Keratinocyte (primary cell): ENCODE data around the gene PGA3. TPM values are rescaled to one million over a fixed set of nuclear protein-coding genes. Genes with fewer than 3 reads are reported as not detected.
"Not testable (repeated sequence)": the region's sequence is repeated elsewhere in the genome, so short reads cannot be mapped to it uniquely, and the experiment has no call there.

Experiments used
- DNase-seq: peaks from one replicate; pipeline ENCODE4 v3.0.0-alpha.2; 2011; ENCODE audit warnings: low read depth, missing footprints, low spot score
- FAIRE-seq: peaks from 2 replicates; lab custom pipeline; 2011; peaks lifted over from hg19 to GRCh38; lab: Jason Lieb, UNC
- H2AFZ ChIP-seq: 2 replicates; pipeline ENCODE4 v1.6.0; 2012; ENCODE audit warnings: low read length, control low read depth, inconsistent platforms; ENCODE audit not compliant: control insufficient read depth
- H3K27ac ChIP-seq: 2 replicates; pipeline ENCODE4 v1.5.1; 2011; ENCODE audit warnings: low read length; ENCODE audit not compliant: control insufficient read depth, insufficient read depth
- H3K27me3 ChIP-seq: 3 replicates; pipeline ENCODE4 v1.6.0; 2011; ENCODE audit warnings: low read length; ENCODE audit not compliant: control insufficient read depth, insufficient read depth; ENCODE audit errors: extremely low read depth
- H3K36me3 ChIP-seq, 2 experiments: 2 replicates in 1 of 2; 3 replicates in 1 of 2; pipeline ENCODE4 v1.5.1; 2011; ENCODE audit warnings: low read length in 2 of 2, mild to moderate bottlenecking in 1 of 2; ENCODE audit not compliant: control insufficient read depth in 2 of 2, insufficient read depth in 2 of 2; ENCODE audit errors: extremely low read depth in 1 of 2
- H3K4me1 ChIP-seq: 3 replicates; pipeline ENCODE4 v1.5.1; 2011; ENCODE audit warnings: low read length; ENCODE audit not compliant: control insufficient read depth, insufficient read depth; ENCODE audit errors: extremely low read depth
- H3K4me2 ChIP-seq: 3 replicates; pipeline ENCODE4 v1.6.0; 2011; ENCODE audit warnings: low read depth, low read length; ENCODE audit not compliant: control insufficient read depth, insufficient read depth; ENCODE audit errors: extremely low read depth
- H3K4me3 ChIP-seq, 3 experiments: fragments of 200-600 bp in 1 of 3; sonication (generic) in 1 of 3; 2 replicates in 2 of 3; 3 replicates in 1 of 3; pipeline ENCODE4 v1.5.1; 2011 to 2016; ENCODE audit warnings: low read length in 3 of 3, mild to moderate bottlenecking in 3 of 3, control low read depth in 2 of 3, inconsistent platforms in 1 of 3, low read depth in 1 of 3, mixed read lengths in 1 of 3, mixed run types in 1 of 3, moderate library complexity in 1 of 3; ENCODE audit not compliant: control insufficient read depth in 2 of 3, insufficient read depth in 2 of 3; ENCODE audit errors: extremely low read depth in 1 of 3
- H3K79me2 ChIP-seq: 2 replicates; pipeline ENCODE4 v1.6.0; 2012; ENCODE audit warnings: low read length; ENCODE audit not compliant: control insufficient read depth, insufficient read depth
- H3K9ac ChIP-seq: 3 replicates; pipeline ENCODE4 v1.6.0; 2011; ENCODE audit warnings: low read length; ENCODE audit not compliant: control insufficient read depth, insufficient read depth; ENCODE audit errors: extremely low read depth
- H3K9me1 ChIP-seq: 3 replicates; pipeline ENCODE4 v1.6.0; 2011; ENCODE audit warnings: low read length; ENCODE audit not compliant: control insufficient read depth, insufficient read depth; ENCODE audit errors: extremely low read depth
- H3K9me3 ChIP-seq: 2 replicates; pipeline ENCODE4 v1.5.1; 2012; ENCODE audit warnings: low read depth, low read length; ENCODE audit not compliant: control insufficient read depth
- H4K20me1 ChIP-seq: 3 replicates; pipeline ENCODE4 v1.6.0; 2011; ENCODE audit warnings: low read length; ENCODE audit not compliant: control insufficient read depth, insufficient read depth; ENCODE audit errors: extremely low read depth
- CTCF ChIP-seq, 3 experiments: IDR thresholded peaks in 1 of 3; conservative IDR thresholded peaks in 1 of 3; optimal IDR thresholded peaks in 1 of 3; 2 replicates in 2 of 3; 3 replicates in 1 of 3; pipeline versions ENCODE3 to v1.5.1; 2011; ENCODE audit warnings: low read length in 3 of 3, mild to moderate bottlenecking in 3 of 3, moderate library complexity in 2 of 3, control low read depth in 1 of 3, inconsistent platforms in 1 of 3; ENCODE audit not compliant: insufficient read depth in 2 of 3; ENCODE audit errors: extremely low read depth in 1 of 3
- EZH2 ChIP-seq: IDR thresholded peaks from one replicate; pipeline ENCODE4 v1.6.1; 2012; ENCODE audit warnings: inconsistent platforms, mild to moderate bottlenecking, low read length, moderate library complexity
- dilution Hi-C: fragments of 300-500 bp; cut with MboI; formaldehyde crosslinking; loops from one replicate; pipeline ENCODE4 v1.7.0; 2020; ENCODE audit warnings: low sequenced_read_pairs; ENCODE audit not compliant: extremely low pct_ligation_motif_present
- polyA plus RNA-seq, 5 experiments: library from polyadenylated mRNA; depleted of rRNA in 3 of 5; stranded (reverse) in 3 of 5; stranded (forward) in 1 of 5; unstranded in 1 of 5; fragments of >200 nt; gene quantifications; 1 replicate in 1 of 5; 2 replicates in 3 of 5; 3 replicates in 1 of 5; pipeline versions ENCODE4 v1.2.1 to v1.2.3, GENCODE V29; 2011 to 2012; ENCODE audit warnings: missing spikeins in 2 of 5, low read depth in 1 of 5, low replicate concordance in 1 of 5

PGA3 gene
- polyA plus RNA-seq, 1 donor (not counting 4 experiments of a cell fraction or from before 2014, with no cell fraction given): not detected

GRCh38 chr11:61198948-61199523 lies 4.3 kb upstream of the PGA3 start:
- Histone ChIP-seq H3K9ac (no peak overlapping the region), H3K4me1 (no peaks in the 10 kb centered on the region), H2AFZ (no peak overlapping the region), H3K4me2 (no peak overlapping the region), H3K79me2 (no peaks in the 10 kb centered on the region), H3K9me1 (no peaks in the 10 kb centered on the region), H3K27ac (no peak overlapping the region), H3K36me3 (no peaks in the 10 kb centered on the region), H3K27me3 (peaks cover 10% of the 10 kb centered on the region), H3K9me3 (no peaks in the 10 kb centered on the region), H4K20me1 (no peaks in the 10 kb centered on the region), H3K4me3 (no peak overlapping the region)
- TF ChIP-seq EZH2 (no peak), CTCF (optimal IDR thresholded peaks at IDR 0.05 in 1 of 3, IDR thresholded peaks at IDR 0.05 in 1 of 3, conservative IDR thresholded peaks at IDR 0.05 in 1 of 3; ENCODE audit: extremely low read depth in 1 of 3, insufficient read depth in 2 of 3, low read length in 3 of 3) (no peak)
- FAIRE-seq (no peak), DNase-seq (no peak)
- dilution Hi-C loops: no loop called here

- Histone ChIP-seq H3K9me1 (no peaks in the 10 kb centered on the region), H3K27me3 (peaks cover 7% of the 10 kb centered on the region), H2AFZ (no peak overlapping the region), H3K36me3 (no peaks in the 10 kb centered on the region), H3K9ac (no peak overlapping the region), H3K9me3 (no peaks in the 10 kb centered on the region), H3K4me2 (no peak overlapping the region), H3K27ac (no peak overlapping the region), H4K20me1 (no peaks in the 10 kb centered on the region), H3K4me3 (no peak overlapping the region), H3K79me2 (no peaks in the 10 kb centered on the region), H3K4me1 (no peaks in the 10 kb centered on the region)
- no peak for FAIRE-seq
- no peak for DNase-seq
- dilution Hi-C loops: no loop called here
- no peak for TF ChIP-seq EZH2
- no peak for TF ChIP-seq CTCF (optimal IDR thresholded peaks at IDR 0.05 in 1 of 3, IDR thresholded peaks at IDR 0.05 in 1 of 3, conservative IDR thresholded peaks at IDR 0.05 in 1 of 3; ENCODE audit: extremely low read depth in 1 of 3, insufficient read depth in 2 of 3, low read length in 3 of 3)
Measured at GRCh38 chr11:61201476-61201875, 1.8 kb upstream of the PGA3 start.

- H2AFZ ChIP-seq, dilution Hi-C loops, H3K79me2 ChIP-seq, H3K9me3 ChIP-seq, DNase-seq, H3K4me3 ChIP-seq, H3K9ac ChIP-seq, H3K4me1 ChIP-seq, H3K36me3 ChIP-seq, H3K4me2 ChIP-seq, H4K20me1 ChIP-seq, H3K27ac ChIP-seq, H3K27me3 ChIP-seq, H3K9me1 ChIP-seq, FAIRE-seq: not testable (repeated sequence)
Measured at GRCh38 chr11:61203873-61204272, 558 bp downstream of the PGA3 start.

- FAIRE-seq, dilution Hi-C loops, H2AFZ ChIP-seq: not testable (repeated sequence)
Measured at GRCh38 chr11:61204502-61205059, 1.3 kb downstream of the PGA3 start.

More at GRCh38 chr11:61204502-61205059, 1.3 kb downstream of the PGA3 start:
- not testable (repeated sequence) for H3K9me3 ChIP-seq, H3K79me2 ChIP-seq, H3K4me1 ChIP-seq, H3K9me1 ChIP-seq, H4K20me1 ChIP-seq, H3K4me3 ChIP-seq, H3K36me3 ChIP-seq, H3K27ac ChIP-seq, H3K9ac ChIP-seq, DNase-seq, H3K27me3 ChIP-seq, H3K4me2 ChIP-seq
